ENCODE measurements around the gene ZBTB5. TPM values are rescaled to one million over a fixed set of nuclear protein-coding genes. Genes with fewer than 3 reads are reported as not detected.
"Not testable (repeated sequence)": the region's sequence is repeated elsewhere in the genome, so short reads cannot be mapped to it uniquely, and the experiment has no call there.

Gene ZBTB5, protein sequence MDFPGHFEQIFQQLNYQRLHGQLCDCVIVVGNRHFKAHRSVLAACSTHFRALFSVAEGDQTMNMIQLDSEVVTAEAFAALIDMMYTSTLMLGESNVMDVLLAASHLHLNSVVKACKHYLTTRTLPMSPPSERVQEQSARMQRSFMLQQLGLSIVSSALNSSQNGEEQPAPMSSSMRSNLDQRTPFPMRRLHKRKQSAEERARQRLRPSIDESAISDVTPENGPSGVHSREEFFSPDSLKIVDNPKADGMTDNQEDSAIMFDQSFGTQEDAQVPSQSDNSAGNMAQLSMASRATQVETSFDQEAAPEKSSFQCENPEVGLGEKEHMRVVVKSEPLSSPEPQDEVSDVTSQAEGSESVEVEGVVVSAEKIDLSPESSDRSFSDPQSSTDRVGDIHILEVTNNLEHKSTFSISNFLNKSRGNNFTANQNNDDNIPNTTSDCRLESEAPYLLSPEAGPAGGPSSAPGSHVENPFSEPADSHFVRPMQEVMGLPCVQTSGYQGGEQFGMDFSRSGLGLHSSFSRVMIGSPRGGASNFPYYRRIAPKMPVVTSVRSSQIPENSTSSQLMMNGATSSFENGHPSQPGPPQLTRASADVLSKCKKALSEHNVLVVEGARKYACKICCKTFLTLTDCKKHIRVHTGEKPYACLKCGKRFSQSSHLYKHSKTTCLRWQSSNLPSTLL
- 6.7 and 12.7 TPM in 2 replicates for total RNA-seq

DNA sequence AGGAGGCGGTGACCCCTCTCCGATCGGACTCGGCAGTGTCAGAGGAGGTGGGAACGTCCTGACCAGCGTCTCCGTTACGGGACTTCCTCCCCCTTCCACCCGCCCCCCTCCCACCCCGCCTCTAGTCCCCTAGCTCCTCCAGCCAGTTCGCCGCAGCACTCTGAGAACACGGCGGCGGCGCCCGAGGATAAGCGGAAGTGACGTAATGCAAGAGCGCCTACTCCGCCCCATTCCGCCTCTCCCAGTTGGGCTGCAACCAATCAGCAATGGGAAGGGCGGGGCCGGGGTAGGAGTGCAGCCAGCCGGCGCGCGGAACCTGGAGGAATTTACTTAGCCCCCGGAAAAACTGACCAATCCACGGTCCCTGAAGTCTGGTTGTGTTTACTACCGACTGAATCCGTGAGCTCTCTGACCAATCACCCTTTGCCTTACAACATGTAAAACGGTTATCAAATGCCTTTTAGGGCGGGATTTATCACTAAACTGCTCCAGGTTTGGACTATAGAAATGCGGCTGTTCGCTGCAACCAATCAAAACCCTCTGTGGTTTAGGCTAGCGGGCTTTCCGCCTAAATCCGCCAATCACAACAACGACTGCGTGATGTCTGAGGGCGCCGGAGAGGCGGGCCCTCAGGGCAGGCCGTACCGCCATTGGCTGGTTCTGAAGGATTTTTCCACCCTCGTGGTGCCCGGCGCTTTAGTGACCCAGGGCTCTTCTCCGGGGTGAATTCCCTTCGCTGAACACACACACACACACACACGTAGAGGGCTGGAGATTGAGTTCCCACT, at the start of gene ZBTB5:
Gene ZBTB5 (minus strand): TSS at position 202 of the 788 bp plus-strand sequence. CDS start 22,899 bp downstream, outside the sequence.
- DNase-seq (ENCODE audit: extremely low read depth, low read depth, low spot score): peak; percentile 100

DNA sequence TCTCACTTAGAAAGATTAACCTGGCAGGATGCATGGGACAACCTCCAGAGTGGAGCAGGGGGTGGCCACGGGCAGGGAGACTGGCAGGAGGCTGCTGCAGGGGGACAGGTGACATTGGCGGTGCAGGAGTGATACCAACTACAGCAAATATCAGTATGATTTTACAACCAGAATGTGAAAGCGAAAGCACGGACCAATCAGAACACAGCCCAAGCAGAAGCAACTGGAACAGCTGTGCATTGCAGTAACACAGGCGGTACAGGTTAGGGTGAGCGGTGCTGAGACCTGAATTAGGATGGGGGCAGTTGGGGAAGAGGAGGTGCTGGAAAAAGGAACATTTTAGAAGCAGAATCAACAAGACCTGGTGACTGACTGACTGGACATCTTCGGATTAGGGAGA, 49.7 kb upstream of the ZBTB5 start:
- no peak for DNase-seq (ENCODE audit: extremely low read depth, low read depth, low spot score)

GRCh38 chr9:37514415-37514814, 49.2 kb upstream of the ZBTB5 start:
- not testable (repeated sequence) for DNase-seq (ENCODE audit: extremely low read depth, low read depth, low spot score)

- no peak for DNase-seq (ENCODE audit: extremely low read depth, low read depth, low spot score)
Measured at GRCh38 chr9:37512437-37512836, 47.2 kb upstream of the ZBTB5 start.

DNA sequence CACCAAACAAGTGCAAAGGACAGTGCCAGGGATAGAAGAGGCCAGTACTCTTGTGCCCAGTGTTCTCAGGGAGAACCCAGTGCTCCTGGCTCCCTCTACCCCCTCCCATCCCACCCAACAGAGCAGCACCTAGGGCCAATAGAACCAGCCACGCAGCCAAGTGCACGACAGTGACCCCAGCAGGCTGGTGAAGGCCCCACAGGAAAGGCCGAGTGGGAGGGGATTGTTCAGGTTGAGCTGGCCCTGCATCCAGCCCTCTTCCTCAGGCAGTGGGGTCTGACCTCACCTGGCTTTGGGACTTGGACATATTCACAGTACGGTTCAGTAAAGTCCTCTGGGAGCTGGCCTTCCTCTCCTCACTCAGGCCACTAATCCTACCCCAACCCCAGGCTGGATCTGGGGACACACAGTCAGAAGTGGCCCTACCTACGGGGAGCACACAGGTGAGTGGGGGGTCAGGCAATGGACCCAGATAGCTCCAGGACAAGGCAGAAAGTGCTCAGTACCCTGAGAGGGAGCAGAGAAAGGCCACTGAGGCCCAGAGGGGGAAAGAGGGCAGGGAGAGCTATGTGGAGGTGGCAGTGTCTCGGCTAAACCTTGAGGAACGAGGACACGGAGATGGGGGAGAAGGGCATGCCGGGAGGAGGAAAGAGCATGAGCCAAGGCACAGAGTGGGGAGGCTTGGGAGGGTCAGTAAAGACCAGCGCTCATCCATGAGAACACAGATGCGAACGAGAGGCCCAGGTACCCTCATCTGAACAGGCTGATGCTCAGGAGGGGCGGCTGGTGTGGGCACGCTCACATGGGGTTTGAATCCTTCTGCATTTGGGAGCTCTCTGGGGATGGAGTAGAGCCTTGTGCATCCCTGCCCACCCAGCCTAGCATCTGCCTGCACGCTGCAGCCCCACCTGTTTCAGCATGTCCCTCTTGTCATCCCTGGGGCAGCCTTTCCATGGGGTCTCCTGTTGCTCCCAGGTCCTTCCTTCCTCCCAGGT, 46.1 kb upstream of the ZBTB5 start:
- no peak for DNase-seq (ENCODE audit: extremely low read depth, low read depth, low spot score)

- DNase-seq (ENCODE audit: extremely low read depth, low read depth, low spot score): not testable (repeated sequence)
Measured at GRCh38 chr9:37510053-37510452, 44.8 kb upstream of the ZBTB5 start.

GRCh38 chr9:37509536-37509935, 44.3 kb upstream of the ZBTB5 start:
- no peak for DNase-seq (ENCODE audit: extremely low read depth, low read depth, low spot score)

- no peak for DNase-seq (ENCODE audit: extremely low read depth, low read depth, low spot score)
Measured at GRCh38 chr9:37508834-37509206, 43.6 kb upstream of the ZBTB5 start.

DNA sequence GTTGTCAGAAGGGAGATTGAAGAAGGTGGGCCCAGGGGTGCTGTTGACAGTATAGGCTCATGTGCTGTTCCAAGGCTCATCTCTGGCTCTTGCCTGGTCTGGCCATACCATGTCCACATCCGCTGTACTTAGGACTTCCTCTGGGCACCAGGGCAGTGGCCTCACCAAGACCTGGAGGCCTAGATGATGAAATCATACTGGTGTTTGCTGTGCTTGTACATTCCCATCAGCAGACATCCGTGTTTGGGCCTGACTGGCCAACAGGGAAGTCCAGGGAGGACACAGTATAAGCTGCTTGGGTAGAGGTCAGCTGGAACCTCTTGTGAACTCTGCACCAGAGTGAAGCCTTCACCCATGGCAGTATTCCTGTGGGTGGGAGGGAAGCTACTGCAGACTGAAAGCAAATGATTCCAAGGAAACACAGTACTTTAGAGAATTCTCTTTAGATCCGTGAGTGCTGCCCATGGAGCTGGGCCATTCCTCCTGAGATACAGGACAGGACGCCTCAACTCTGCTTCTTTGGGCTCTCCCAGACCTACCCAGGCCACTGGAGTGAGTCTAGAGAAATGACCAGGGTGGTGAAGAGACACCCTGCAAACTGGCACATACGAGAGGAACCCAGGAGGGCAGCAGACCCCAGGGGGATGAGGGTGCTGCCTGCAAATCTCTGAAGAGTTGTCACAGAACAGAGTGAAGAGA, 43.0 kb upstream of the ZBTB5 start:
- no peak for DNase-seq (ENCODE audit: extremely low read depth, low read depth, low spot score)

- DNase-seq (ENCODE audit: extremely low read depth, low read depth, low spot score): no peak
Measured at GRCh38 chr9:37507566-37508134, 42.4 kb upstream of the ZBTB5 start.

DNA sequence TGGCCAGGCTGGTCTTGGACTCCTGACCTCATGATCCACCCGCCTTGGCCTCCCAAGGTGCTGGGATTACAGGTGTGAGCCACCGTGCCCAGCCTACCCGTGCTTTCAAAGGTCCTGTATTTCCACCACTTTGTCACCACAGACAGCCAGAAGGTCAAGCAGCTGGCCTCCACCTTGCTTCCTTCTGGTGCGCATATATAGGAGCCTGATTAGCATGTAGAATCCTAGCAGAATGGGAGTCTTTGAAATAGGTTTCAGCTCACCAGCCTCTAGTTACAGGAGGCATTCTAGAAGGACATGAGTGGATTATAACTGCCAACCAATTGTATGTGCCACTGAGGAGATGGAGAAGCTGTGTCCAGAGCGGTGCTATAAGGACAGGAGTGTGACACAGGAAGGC, 39.4 kb upstream of the ZBTB5 start:
- DNase-seq (ENCODE audit: extremely low read depth, low read depth, low spot score): no peak

GRCh38 chr9:37503736-37504135, 38.5 kb upstream of the ZBTB5 start:
- DNase-seq (ENCODE audit: extremely low read depth, low read depth, low spot score): no peak

- DNase-seq (ENCODE audit: extremely low read depth, low read depth, low spot score): no peak
Measured at GRCh38 chr9:37501957-37502596, 36.8 kb upstream of the ZBTB5 start.

GRCh38 chr9:37499297-37499696, 34.0 kb upstream of the ZBTB5 start:
- no peak for DNase-seq (ENCODE audit: extremely low read depth, low read depth, low spot score)

DNA sequence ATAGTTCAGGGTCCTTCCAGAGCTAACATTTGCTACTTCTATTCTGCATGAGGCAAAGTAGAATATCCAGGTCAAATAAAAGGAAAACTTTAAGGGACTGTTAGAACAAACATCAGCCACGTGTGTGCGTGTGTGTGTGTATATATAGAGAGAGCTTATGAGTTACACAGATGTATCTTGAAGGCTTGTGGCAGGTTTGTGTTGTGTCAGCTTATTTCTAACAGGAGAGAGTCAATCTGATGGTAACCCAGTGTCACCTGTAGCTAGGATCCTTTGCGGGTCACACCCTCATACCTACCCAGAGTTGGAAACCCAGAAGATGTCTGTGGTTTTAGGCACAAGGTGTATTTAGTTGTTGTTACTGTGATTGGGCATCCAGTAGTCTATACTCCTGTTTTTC, 33.2 kb upstream of the ZBTB5 start:
- no peak for DNase-seq (ENCODE audit: extremely low read depth, low read depth, low spot score)

DNA sequence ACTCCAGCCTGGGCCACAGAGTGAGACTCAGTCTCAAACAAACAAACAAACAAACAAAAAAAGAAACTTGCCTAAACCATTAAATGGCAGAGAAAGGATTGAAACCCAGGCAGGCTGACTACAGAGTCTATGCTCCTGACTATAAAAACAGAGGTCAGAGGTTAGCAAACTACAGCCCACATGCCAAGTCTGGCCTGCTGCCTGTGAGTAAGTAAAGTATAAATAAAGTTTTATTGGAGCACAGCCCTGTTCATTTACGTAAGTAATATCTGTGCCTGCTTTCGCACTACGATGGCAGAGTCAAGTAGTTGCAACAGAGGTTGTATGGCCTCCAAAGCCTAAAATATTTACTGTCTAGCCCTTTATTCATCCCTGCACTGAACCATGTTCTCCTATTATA, 32.1 kb upstream of the ZBTB5 start:
- no peak for DNase-seq (ENCODE audit: extremely low read depth, low read depth, low spot score)

DNA sequence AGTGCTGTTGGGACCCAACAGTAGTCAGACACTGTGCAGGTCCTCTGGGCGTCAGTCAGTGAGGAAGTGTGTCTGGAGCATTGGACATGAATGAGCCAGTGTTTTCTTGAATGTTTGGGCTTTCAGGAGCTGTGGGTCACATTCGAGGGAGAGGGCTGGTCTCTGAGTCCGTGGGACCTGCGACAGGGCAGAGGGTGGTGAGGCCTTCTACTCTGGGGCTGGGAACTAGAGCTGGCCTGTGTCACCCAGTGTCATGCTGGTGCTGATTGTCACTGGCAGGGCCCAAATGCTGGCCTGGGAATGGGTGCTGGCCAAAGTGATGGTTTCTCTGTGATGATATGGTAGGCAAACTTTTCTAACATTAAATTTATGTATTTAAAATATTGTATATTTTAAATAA, 30.8 kb upstream of the ZBTB5 start:
- DNase-seq (ENCODE audit: extremely low read depth, low read depth, low spot score): no peak

DNA sequence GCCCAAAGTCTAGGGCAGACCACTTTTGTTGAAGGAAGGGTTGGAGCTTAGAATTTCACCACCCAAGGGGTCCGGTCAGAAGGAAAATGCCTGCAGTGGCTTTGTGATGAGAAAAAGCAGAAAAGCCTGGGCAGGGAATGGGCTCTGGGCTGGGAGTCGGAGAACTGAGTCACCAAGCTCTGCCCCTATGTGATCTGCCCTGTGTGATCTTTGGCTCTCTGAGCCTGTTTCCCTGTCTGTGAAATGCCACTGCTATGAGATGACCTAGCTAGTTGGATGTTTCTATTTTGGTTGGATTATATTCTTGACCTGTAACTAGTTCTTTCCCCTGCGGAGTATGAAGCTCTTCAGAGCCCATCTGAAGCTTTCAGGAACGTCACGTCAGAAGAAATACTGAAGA, 30.3 kb upstream of the ZBTB5 start:
- DNase-seq (ENCODE audit: extremely low read depth, low read depth, low spot score): no peak

GRCh38 chr9:37491939-37492338, 26.7 kb upstream of the ZBTB5 start:
- no peak for DNase-seq (ENCODE audit: extremely low read depth, low read depth, low spot score)
